SK-N-MC (cell line): ENCODE measurements around the gene AGRN.

Experiments
- EZH2 ChIP-seq: fragments of 200-600 bp; sonication (generic); IDR thresholded peaks from one replicate; pipeline ENCODE4 v1.6.1; 2017; ENCODE audit warnings: antibody characterized with exemption
- FOXP2 ChIP-seq: optimal IDR thresholded peaks from 2 replicates; pipeline ENCODE3; 2011; ENCODE audit warnings: mild to moderate bottlenecking, moderate library complexity; ENCODE audit not compliant: insufficient read depth; ENCODE audit errors: extremely low read length, control extremely low read depth

- TF ChIP-seq EZH2 (no peak), FOXP2 (no peak)
These were observed 63.0 kb downstream of the AGRN start for GRCh38 chr1:1082776-1083415.
